Type B pancreatic cell (in vitro differentiated cells): ENCODE data around the gene ITM2B. TPM values are rescaled to one million over a fixed set of nuclear protein-coding genes. Genes with fewer than 3 reads are reported as not detected.

ENCODE experiments used
- DNase-seq: peaks from one replicate; pipeline ENCODE4 v3.0.0; 2021; ENCODE audit warnings: mixed read lengths; ENCODE audit not compliant: unreplicated experiment; ENCODE audit errors: extremely low spot score
- H3K27ac Mint-ChIP-seq: 2 replicates; pipeline ENCODE4 v1.8.0; 2021; ENCODE audit warnings: mild to moderate bottlenecking, mixed read lengths
- H3K27me3 Mint-ChIP-seq: 2 replicates; pipeline ENCODE4 v1.8.0; 2021; ENCODE audit warnings: mixed read lengths
- H3K36me3 Mint-ChIP-seq: 2 replicates; pipeline ENCODE4 v1.8.0; 2021; ENCODE audit warnings: mixed read lengths
- H3K4me1 Mint-ChIP-seq: one replicate; pipeline ENCODE4 v1.8.0; 2021; ENCODE audit warnings: mixed read lengths; ENCODE audit not compliant: unreplicated experiment
- H3K4me3 Mint-ChIP-seq: 2 replicates; pipeline ENCODE4 v1.8.0; 2021; ENCODE audit warnings: mild to moderate bottlenecking, mixed read lengths
- H3K9me3 Mint-ChIP-seq: 2 replicates; pipeline ENCODE4 v1.8.0; 2021; ENCODE audit warnings: mixed read lengths
- CTCF ChIP-seq: fragments of 200-600 bp; sonication (generic); conservative IDR thresholded peaks from 2 replicates; pipeline ENCODE4 v1.5.0; 2021; ENCODE audit warnings: antibody characterized with exemption, mild to moderate bottlenecking
- total RNA-seq: library from RNA; stranded (reverse); gene quantifications from 2 replicates; pipeline ENCODE4 v1.2.1, GENCODE V29; 2021; ENCODE audit warnings: low replicate concordance

ITM2B gene
- total RNA-seq, 1 donor from 2014 or later, result 232 TPM

- Mint-ChIP-seq H3K9me3 (no peaks in the 10 kb centered on the region), H3K27me3 (no peaks in the 10 kb centered on the region), H3K27ac (no peak overlapping the region), H3K36me3 (peaks cover 53% of the 10 kb centered on the region), H3K4me1 (peaks cover 21% of the 10 kb centered on the region), H3K4me3 (no peak overlapping the region)
- no peak for TF ChIP-seq CTCF
- DNase-seq, result no peak
Observed at GRCh38 chr13:48263196-48263595, 30.2 kb downstream of the ITM2B start.

- Mint-ChIP-seq H3K27me3 (no peaks in the 10 kb centered on the region), H3K4me3 (no peak overlapping the region), H3K9me3 (no peaks in the 10 kb centered on the region), H3K27ac (no peak overlapping the region), H3K36me3 (peaks cover 51% of the 10 kb centered on the region), H3K4me1 (peaks cover 20% of the 10 kb centered on the region)
- TF ChIP-seq CTCF, result no peak
- DNase-seq, result no peak
Observed at GRCh38 chr13:48264058-48264457, 31.1 kb downstream of the ITM2B start.

- peaks cover 48% of the 10 kb centered on the region for H3K36me3 Mint-ChIP-seq
- H3K27ac Mint-ChIP-seq, result no peak overlapping the region
- no peaks in the 10 kb centered on the region for H3K9me3 Mint-ChIP-seq
- DNase-seq, result no peak
- H3K4me3 Mint-ChIP-seq, result no peak overlapping the region
- no peak for TF ChIP-seq CTCF
- H3K27me3 Mint-ChIP-seq, result no peaks in the 10 kb centered on the region
- peaks cover 20% of the 10 kb centered on the region for H3K4me1 Mint-ChIP-seq
Observed at GRCh38 chr13:48265217-48265815, 32.3 kb downstream of the ITM2B start.

GRCh38 chr13:48266150-48266549 lies 33.1 kb downstream of the ITM2B start:
- H3K27me3 Mint-ChIP-seq, result no peaks in the 10 kb centered on the region
- H3K4me3 Mint-ChIP-seq, result no peak overlapping the region
- no peaks in the 10 kb centered on the region for H3K9me3 Mint-ChIP-seq
- no peak for TF ChIP-seq CTCF
- peaks cover 20% of the 10 kb centered on the region for H3K4me1 Mint-ChIP-seq
- H3K27ac Mint-ChIP-seq, result no peak overlapping the region
- no peak for DNase-seq
- peaks cover 41% of the 10 kb centered on the region for H3K36me3 Mint-ChIP-seq

GRCh38 chr13:48266701-48267639 lies 34.0 kb downstream of the ITM2B start:
- H3K27ac Mint-ChIP-seq, result no peak overlapping the region
- H3K4me1 Mint-ChIP-seq, result peaks cover 20% of the 10 kb centered on the region
- H3K9me3 Mint-ChIP-seq, result no peaks in the 10 kb centered on the region
- H3K4me3 Mint-ChIP-seq, result no peak overlapping the region
- no peak for DNase-seq
- H3K27me3 Mint-ChIP-seq, result no peaks in the 10 kb centered on the region
- no peak for TF ChIP-seq CTCF
- peaks cover 39% of the 10 kb centered on the region for H3K36me3 Mint-ChIP-seq
